G401.6 (cell line): ENCODE measurements around the gene ADPRHL1.

Experiments used
- FAIRE-seq: peaks from 2 replicates; lab custom pipeline; 2012; peaks lifted over from hg19 to GRCh38; lab: Jason Lieb, UNC

Gene ADPRHL1

DNA sequence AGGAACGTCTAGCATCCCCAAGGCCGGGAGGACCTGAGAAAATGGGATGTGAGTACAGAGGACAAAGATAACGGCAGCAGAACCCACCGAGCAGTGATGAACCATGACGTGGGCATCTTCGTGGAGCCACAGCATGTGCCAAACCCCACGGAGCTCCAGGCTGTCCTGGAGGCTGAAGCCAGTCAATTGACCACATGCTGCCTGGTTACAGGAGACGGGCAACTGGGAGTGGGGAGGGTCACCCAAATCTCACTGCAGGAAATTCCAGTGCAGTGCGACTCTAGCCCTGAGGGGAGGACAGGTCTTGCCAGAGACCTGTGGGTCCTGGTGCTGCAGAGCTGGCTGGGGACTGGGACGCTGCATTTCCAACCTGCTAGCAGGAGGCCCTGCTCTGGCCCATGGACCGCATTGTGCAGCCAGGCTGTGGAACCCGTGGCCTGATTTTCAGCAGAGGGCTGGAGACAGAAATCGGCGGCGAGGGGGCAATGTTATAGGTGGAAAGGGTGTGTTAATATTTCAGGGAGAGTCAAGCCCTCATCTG, 86.2 kb downstream of the ADPRHL1 start:
- no peak for FAIRE-seq

DNA sequence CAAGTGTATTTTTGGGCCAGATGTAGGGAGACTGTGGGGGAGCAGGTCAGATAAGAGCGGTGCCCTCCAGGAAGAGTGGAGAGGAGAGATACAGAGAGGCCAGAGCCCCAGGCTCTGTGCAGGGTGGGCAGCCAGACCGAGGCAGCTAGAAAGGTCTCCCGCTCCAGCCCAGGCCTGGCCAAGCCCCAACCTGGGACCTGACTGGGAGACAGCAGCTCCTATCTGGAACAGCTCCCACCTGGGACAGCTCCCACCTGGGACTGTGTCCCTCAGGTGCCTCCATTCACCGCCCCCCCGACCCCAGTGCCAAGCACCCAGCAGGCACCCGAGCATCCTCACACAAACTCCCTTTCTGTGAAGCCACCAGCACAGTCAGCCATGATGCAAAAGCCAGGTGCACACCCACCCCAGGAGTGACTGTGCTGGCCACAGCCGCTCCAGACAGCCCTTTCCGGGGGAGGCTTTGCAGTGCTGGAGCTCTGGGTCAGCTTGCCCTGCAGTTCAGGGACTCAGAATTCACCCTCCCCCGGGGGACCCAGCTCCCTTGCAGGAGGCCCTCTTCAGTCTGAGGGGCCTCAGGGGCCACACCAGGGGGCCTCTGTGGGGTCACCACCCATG, 87.2 kb downstream of the ADPRHL1 start:
- FAIRE-seq, result no peak

DNA sequence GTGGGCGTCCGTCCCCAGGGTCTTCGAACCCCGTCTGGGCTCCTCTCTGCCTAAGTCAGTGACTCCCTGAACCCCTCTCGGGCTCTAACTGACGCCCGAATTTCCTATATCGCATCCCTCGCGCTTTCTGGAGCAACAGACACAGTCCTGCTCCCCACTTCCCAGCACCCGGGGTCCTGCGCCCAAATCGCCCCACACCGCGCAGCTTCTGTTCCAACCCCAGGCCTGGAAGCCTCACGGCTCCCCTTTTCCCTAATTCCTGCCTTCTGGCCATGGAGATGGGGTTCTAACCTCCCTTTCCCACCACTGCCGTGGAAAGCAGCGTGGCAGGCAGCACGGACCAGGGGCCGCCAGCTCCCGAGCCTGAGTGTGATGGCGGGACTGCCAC, 87.7 kb downstream of the ADPRHL1 start:
- FAIRE-seq, result no peak

DNA sequence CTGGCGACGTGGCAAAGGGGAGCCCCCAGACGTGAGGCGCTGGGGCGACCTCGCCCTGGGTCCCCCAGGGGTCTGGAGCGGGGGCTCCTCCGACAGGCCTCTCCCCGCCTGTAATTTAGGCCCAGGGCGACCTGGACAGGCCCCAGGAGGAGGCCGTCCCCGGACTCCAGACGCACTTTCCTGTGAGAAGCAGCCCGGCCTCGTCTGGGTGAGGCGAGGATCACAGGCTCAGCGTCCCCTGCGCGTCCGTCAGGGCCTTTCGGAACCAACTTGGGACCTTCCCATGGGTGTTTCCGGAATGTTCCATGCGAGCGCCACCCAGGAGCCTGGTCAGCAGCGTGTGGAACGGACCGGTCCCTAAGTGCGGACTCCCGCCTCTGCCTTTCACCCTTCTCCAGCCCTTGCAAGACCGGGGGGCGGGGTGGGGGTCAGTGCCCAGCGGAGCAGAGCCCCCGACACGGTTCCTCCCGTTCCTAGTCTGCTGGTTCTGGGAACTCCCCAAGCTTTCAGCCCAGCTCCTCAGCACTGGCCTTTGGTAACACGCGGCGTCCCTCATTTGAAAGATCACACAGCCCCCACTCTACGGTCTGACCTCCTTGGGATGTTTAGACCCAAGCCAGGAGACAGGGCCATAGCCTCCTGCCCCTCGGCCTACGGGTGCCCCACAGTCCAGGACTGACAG, 88.2 kb downstream of the ADPRHL1 start:
- no peak for FAIRE-seq

DNA sequence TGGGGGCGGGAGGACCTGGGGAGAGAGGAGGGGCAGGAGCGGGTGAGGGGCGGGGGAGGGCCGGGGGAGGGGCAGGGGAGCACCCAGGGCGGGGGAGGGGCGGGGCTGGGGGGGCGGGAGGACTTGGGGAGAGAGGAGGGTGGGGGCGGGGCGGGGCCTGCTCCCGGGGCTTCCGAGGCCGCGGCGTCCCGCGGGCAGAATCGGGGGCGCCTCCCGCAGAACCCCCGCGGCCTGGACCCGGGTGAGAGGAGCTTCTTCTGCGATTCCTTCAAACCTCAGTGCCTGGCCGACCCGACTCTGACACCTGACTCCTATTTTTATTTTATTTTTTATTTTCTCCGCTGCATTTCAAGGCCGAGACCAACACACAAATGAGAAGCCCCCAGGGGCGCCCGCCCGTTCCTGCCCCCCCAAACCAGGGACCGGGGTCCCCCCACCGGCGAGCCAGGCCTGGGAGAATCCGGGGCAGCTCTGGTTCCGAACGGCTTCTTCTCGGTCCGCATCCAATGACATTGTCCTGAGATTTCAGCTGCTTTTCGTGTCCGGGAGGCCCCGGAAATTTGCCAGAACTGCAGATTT, 88.9 kb downstream of the ADPRHL1 start:
- FAIRE-seq, result no peak

DNA sequence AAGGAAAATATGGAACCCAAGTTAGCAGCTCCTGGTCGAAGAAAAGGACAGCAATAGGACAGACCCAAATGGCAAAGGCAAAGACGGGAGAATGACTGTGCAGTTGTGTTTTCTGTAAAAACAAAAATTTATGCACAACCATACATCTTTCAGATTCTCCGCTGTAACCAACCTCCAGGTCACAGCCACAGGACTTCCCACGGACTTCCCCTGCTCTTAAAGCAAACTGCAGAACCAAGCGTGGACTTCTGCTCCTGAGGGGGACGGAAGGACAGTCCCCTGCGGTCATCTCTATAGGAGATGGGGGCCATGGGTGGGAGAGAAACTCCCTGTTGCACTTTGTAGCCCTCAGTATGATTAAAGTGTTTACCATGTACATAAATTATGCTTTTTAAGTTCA, 91.9 kb downstream of the ADPRHL1 start:
- no peak for FAIRE-seq

DNA sequence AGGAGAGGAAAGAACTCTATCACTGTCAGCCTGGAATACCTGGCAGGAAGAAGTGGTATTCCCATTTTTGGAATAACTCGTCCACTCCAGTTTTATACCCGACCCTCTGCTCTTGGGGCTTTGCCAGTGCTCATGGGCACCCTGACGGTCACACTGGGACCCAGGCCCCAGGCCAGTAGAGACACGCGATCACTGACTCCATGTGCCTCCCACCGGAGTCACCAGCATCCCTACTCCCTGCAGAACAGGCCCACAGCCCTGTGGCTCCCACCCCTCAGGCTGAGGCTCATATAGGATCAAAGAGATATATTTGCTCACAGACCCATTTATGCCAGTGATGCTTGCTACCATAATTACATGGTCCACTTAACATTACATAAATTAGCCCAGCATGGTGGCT, 92.8 kb downstream of the ADPRHL1 start:
- no peak for FAIRE-seq

DNA sequence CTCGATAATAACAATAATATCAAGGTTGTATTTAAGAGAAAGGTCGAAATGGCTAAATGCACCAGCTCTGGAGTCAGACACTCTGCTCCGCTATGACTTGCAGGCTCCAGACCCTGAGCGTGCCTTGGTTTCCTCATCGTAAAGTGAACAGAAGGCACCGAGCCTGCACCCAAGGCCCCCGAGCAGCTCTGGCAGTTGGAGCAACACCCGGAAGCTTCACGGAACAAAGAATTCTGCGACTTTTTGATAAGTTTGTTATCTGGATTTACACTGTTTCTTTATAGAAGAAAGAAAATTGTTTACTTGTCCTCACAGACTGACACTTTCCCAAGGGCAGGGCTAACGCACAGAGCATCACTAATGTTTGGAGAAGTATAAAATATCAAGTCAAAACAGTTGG, 93.7 kb downstream of the ADPRHL1 start:
- no peak for FAIRE-seq

DNA sequence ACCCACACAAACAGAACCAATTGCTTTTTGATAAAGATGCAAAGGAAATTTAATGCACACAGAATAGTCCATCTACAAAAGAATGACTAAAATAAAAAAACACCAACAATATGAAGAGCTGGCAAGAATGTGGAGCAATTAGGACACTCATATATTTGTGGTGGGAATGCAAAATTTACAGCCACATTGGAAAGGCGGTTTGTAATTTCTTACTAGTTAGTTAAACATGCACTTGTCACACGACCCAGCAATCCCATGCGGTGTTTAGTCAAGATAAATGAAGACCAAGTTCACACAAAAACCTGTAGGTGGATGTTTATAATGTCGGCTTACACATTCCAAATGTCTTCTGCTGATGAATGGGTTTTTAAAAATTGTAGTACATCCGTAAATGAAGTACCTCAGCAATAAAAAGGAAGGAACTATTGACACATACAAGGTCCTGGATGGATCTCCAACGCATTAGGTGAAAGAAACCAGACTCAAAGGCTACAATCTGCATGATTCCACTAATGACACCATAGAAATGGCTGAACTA, 94.6 kb downstream of the ADPRHL1 start:
- FAIRE-seq, result no peak

DNA sequence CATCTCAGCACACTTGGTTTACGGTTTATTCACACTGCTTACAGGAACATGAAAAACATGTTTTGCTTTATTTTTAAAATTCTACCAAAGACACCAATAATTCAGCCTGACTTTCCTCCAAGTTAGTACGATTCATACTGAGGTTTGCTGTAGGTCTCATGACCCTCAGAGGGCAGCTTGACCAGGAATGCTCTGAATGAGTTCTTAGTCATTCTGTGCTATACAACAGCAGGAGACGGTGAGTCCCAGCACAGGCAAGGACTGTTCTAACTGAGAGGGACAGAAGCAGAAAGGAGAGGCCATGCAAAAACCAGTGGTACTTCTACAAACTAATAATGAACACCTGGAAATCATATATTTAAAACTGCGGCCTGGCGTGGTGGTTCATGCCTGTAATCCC, 95.8 kb downstream of the ADPRHL1 start:
- FAIRE-seq, result no peak

DNA sequence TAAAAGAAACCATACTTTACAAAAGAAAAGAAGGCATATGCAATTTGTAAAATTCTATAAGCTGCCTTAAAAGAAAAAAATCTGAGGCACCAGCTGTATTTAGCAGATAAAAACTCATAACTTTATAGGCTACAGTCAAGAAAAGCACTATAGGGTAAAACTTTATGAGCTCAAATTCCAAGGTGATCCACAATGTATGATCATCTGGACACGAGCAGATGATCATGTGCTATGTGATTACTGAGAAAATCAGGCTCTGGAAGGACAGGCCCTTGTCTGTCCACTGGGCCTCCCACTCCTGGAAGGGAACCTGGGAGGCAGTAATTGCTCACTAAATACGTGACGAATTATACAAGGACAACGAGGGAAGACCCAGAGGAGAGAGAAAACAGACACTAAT, 96.7 kb downstream of the ADPRHL1 start:
- no peak for FAIRE-seq

DNA sequence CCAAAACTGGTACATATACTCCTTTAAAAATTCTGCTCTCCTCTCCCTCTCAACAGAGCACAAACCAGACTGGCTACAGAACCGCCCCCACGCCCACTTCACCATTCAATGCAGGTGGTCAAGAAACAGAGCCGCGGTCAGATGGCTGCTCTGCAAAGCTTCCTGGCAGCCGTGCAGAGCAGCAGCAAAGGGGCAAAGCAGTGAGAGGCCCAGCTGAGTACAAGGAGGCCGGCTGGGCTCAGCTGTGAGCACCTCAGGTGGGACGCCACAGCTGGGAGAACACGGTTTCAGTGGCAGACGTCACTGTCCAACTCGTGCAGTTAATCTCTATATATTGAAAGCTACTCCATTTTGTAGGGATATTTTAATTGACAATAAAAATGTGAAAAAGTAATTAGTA, 97.7 kb downstream of the ADPRHL1 start:
- FAIRE-seq, result no peak

DNA sequence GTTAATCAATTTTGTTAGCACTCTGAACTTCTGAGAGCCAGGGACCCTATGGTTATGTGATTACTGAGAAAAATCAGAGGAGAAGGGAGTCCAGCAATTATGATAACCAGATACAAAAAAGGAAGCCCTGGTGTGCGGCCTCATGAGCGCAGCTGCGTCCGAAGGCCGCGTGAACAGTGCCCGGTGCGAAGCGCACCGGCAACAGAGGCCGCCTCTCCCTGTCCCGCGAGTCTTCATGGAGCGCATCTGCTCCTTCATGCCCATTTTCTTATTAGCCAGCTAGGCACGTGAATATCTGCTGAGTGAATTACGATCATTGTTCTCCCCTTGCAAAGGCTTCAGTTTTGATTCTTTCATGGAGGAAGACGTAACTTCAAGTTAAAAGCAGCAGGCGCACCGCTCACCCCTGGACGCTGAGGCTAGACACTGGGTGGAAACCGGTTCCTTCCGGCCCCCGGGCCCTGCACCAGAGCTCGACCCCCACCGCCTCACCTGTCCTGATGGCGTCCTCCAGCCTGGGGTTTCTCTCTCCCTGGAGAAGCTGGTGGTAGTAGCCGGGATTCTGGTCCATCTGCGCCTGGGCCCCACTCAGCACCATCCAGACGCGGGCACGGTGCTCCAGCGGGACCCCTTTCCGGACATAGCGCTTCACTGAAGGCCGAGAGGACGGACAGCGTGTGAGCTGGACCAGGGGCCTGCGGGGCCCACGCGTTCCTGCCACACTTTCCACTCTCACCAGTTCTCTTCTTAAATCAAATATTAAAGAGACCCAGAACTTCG, 98.3 kb downstream of the ADPRHL1 start:
- FAIRE-seq, result no peak

DNA sequence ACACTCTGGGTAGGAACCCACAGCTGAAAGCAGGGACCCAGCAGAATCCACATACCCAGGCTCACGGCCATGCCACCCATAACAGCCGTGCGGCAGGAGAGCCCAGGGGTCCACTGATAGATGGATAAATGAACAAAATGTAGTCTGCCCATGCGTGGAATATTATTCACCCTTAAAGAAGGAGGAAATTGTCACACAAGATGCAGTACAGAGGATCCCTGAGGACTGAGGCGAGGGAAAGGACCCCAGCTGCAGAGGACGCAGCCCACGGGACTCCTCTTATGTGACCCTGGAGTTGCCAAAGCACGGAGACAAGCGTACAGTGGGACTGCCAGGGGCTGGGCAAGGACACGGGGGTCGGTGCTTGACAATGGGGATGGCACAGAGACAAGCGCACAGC, 100.0 kb downstream of the ADPRHL1 start:
- no peak for FAIRE-seq

DNA sequence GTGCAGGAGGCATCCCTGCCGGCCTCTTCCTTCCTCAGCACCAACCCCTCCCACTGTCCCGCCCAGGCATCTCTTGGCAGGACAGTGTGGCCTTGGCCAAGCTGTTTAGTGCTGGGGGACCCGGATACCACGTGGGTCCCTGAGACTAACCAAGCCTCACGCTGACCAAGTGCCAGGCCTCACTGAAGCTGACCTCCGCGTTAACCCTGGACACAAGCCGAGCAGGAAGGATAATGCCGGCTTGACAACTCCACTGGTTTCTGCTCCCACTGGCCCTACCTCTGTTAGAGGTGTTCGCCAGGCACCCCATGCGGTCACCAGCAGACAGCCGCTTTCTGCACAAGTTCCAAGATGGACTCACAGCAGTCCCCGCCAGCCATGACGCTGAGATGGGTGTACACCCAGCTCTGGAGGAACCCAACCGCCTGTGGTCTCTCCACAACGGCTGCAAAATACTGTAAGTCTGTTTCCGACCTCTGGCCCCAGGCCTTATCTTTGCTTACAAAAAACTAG, 101.7 kb downstream of the ADPRHL1 start:
- FAIRE-seq, result no peak

DNA sequence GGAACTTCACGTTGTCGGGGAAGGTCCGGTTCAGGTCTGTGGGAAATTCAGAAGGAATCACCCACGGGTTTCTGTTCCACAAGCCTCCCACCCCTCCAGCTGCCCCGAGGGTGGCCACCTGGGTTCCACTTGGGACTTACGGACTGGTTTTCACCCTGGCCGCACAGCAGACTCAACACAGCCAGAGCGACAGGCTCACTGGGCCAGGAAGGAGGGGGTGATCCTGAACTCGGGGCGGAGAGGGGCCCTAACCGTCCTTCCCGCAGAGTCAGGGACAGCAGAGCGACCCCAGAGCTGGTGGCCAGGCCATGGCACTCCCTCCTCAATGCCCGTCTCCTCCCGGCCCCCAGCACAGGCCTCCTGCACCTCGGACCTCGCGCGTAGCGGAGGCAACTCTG, 102.4 kb downstream of the ADPRHL1 start:
- FAIRE-seq, result no peak

DNA sequence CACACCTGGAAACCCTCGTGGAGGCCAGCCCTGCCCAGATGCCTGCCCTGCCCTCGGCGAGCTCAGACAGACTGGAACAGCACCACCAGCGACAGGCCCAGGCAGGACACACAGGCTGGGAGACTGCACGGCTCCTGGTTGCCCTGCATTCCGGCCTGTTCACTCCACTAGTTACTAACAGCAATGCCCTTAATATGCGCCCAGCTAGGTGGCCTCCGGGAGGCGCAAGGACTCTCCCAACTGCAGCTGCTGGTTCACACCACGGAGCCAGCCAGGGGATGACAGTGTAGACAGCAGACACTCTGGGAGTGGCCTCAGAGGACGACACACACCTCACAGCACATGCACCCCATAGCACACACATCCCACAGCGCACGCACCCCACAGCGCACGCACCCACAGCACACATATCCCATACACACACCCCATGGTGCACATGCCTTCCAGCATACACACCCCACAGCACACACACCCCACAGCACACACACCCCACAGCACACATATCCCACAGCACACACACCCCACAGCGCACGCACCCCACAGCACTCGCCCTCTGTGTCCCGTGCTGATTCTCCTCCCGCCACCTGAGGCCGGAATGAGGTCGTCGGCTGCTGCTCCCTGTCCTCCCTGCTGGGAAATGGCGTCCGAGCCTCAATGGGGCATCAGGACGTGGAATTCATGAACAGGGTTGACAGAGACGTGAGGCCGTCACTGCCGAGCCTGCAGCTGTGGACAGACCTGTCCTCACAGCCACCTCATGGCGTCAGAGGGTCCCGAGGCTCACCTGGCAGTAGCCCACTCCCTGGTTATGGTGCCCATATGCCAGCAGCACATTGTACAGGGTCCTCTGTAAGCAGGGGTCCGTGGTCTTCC, 103.0 kb downstream of the ADPRHL1 start:
- FAIRE-seq, result no peak
